NCI-H2196 treated with DMSO at 0.1 percent for 48 hours (cell line): ENCODE results near the gene POC1B.

Source experiments
- DNase-seq: peaks from one replicate; lab custom pipeline; 2025; ENCODE audit not compliant: unreplicated experiment; lab: John Stamatoyannopoulos, UW

POC1B gene

GRCh38 chr12:89539426-89540223, 13.8 kb upstream of the POC1B start:
- no peak for DNase-seq

- DNase-seq = no peak
Measured at GRCh38 chr12:89538897-89539296, 13.1 kb upstream of the POC1B start.

GRCh38 chr12:89537389-89537788, 11.5 kb upstream of the POC1B start:
- no peak for DNase-seq

GRCh38 chr12:89529738-89530137, 3.9 kb upstream of the POC1B start:
- peak; percentile 55 for DNase-seq

GRCh38 chr12:89528434-89528833, 2.6 kb upstream of the POC1B start:
- DNase-seq = no peak

- no peak for DNase-seq
Measured at GRCh38 chr12:89525305-89525823, 483 bp downstream of the POC1B start.

GRCh38 chr12:89524541-89525304, 1.1 kb downstream of the POC1B start, which contains the start of gene GALNT4:
Gene GALNT4, minus strand, starts transcription at chr12:89524796. Its CDS starts 247 bp downstream, at chr12:89524549.
- DNase-seq = peak; percentile 35

GRCh38 chr12:89523843-89524540, 1.9 kb downstream of the POC1B start:
- no peak for DNase-seq

GRCh38 chr12:89523393-89523792, 2.5 kb downstream of the POC1B start:
- DNase-seq = no peak

GRCh38 chr12:89521364-89522223, 4.3 kb downstream of the POC1B start:
- DNase-seq = no peak

GRCh38 chr12:89517720-89518119, 8.1 kb downstream of the POC1B start:
- no peak for DNase-seq

GRCh38 chr12:89516633-89517032, 9.2 kb downstream of the POC1B start:
- DNase-seq = no peak

GRCh38 chr12:89514751-89515150, 11.1 kb downstream of the POC1B start:
- DNase-seq = no peak

GRCh38 chr12:89513544-89513943, 12.3 kb downstream of the POC1B start:
- no peak for DNase-seq

GRCh38 chr12:89507015-89507824, 18.6 kb downstream of the POC1B start:
- DNase-seq = no peak

GRCh38 chr12:89506050-89506449, 19.8 kb downstream of the POC1B start:
- DNase-seq = no peak

GRCh38 chr12:89504560-89505346, 21.1 kb downstream of the POC1B start:
- no peak for DNase-seq

- DNase-seq = no peak
Measured at GRCh38 chr12:89501793-89502192, 24.1 kb downstream of the POC1B start.

- DNase-seq = no peak
Measured at GRCh38 chr12:89499857-89500256, 26.0 kb downstream of the POC1B start.
